Measurements from ENCODE around the gene IRX4. TPM values are rescaled to one million over a fixed set of nuclear protein-coding genes. Genes with fewer than 3 reads are reported as not detected.

IRX4 gene
- total and polyA plus RNA-seq, 8 donors: 14.8 TPM; not detected in 7

- Histone ChIP-seq H3K4me3 (no peak overlapping the region), H3K36me3 (peaks cover 0 to 53% (median 37%) of the 10 kb centered on the region in 4 donors), H3K27ac (no peak overlapping the region), H3K4me1 (no peaks in the 10 kb centered on the region), H3K9me3 (no peaks in the 10 kb centered on the region), H3K27me3 (peaks cover 0 to 13% (median 0%) of the 10 kb centered on the region in 3 donors)
- peak in 1 of 2 donors; percentile 35 for DNase-seq
- WGBS, 5 donors: 28 to 54% (median 49%) methylated on average over 33 to 39 of the region's 39 CpGs
- no peak for TF ChIP-seq POLR2AphosphoS5 (IDR thresholded peaks at IDR 0.05)
- no peak for TF ChIP-seq POLR2A (IDR thresholded peaks at IDR 0.05)
- TF ChIP-seq EP300 (IDR thresholded peaks at IDR 0.05): no peak
- TF ChIP-seq CTCF (IDR thresholded peaks at IDR 0.05): no peak
- intact Hi-C loops (cut with DNase I; ENCODE audit: low total_unique reads): no loop called here
Observed at GRCh38 chr5:1827886-1828397, 54.8 kb downstream of the IRX4 start.

Other genes with a start within 250 kb of the IRX4 start
- gene MRPL36, start 83.1 kb downstream of the IRX4 start, total RNA-seq: 10 to 100 TPM in 4 of 5 donors, 1 to 10 TPM in 1; 4.9 to 96.9 (median 26.7) TPM
- 100 to 1,000 TPM in 1 of 3 donors, 10 to 100 TPM in 2; 67.4 to 101 (median 90.0) TPM for gene MRPL36, start 83.1 kb downstream of the IRX4 start, polyA plus RNA-seq
- 10 to 100 TPM in 4 of 5 donors, not detected in 1; 12.8 to 86.0 (median 39.7) TPM for gene NDUFS6, start 81.5 kb downstream of the IRX4 start, total RNA-seq
- 10 to 100 TPM; 92.6 to 95.0 (median 93.3) TPM for gene NDUFS6, start 81.5 kb downstream of the IRX4 start, polyA plus RNA-seq